SU-DHL-6 (cell line): ENCODE measurements around the gene BRICD5.

Experiments
- H2AFZ ChIP-seq: fragments of 200-600 bp; sonication (generic); 2 replicates; pipeline ENCODE4 v1.6.1; 2014; ENCODE audit warnings: low read depth, mild to moderate bottlenecking, moderate library complexity, mixed read lengths, antibody characterized with exemption, low read length; ENCODE audit not compliant: severe bottlenecking
- H3F3A ChIP-seq: fragments of 200-600 bp; shearing (Covaris generic); 2 replicates; pipeline ENCODE4 v1.6.0; 2016; ENCODE audit warnings: antibody characterized with exemption, mild to moderate bottlenecking; ENCODE audit not compliant: insufficient read depth
- H3K27ac ChIP-seq: fragments of 200-600 bp; sonication (generic); 2 replicates; pipeline ENCODE4 v1.5.1; 2016; ENCODE audit warnings: low read depth, mild to moderate bottlenecking, low read length, moderate library complexity, mixed read lengths
- H3K27me3 ChIP-seq: fragments of 200-600 bp; sonication (generic), shearing (Covaris generic); 2 replicates; pipeline ENCODE4 v1.6.0; 2014; ENCODE audit warnings: mild to moderate bottlenecking, low read length
- H3K36me3 ChIP-seq: fragments of 200-600 bp; sonication (generic); 2 replicates; pipeline ENCODE4 v1.6.1; 2014; ENCODE audit warnings: mild to moderate bottlenecking, low read length, mixed read lengths
- H3K4me2 ChIP-seq: fragments of 300-600, 200-600 bp; shearing (Covaris generic), sonication (generic); 2 replicates; pipeline ENCODE4 v1.6.0; 2014; ENCODE audit warnings: low read length, low read depth, mild to moderate bottlenecking; ENCODE audit not compliant: poor library complexity, severe bottlenecking
- H3K4me3 ChIP-seq: fragments of 200-600 bp; sonication (generic); 2 replicates; pipeline ENCODE4 v1.5.1; 2014; ENCODE audit warnings: antibody characterized with exemption, low read length, mild to moderate bottlenecking, mixed read lengths; ENCODE audit not compliant: insufficient read depth, poor library complexity, severe bottlenecking
- H3K79me2 ChIP-seq: fragments of 200-600 bp; sonication (generic); 2 replicates; pipeline ENCODE4 v1.6.1; 2014; ENCODE audit warnings: mild to moderate bottlenecking, low read length, moderate library complexity; ENCODE audit not compliant: insufficient read depth
- H3K9ac ChIP-seq: fragments of 200-600 bp; sonication (generic); 2 replicates; pipeline ENCODE4 v1.7.0; 2014; ENCODE audit warnings: mild to moderate bottlenecking, low read length
- H3K9me2 ChIP-seq: fragments of 200-600 bp; sonication (generic); replicated peaks from 2 replicates; pipeline ENCODE4 v1.6.1; 2014; ENCODE audit warnings: low read length; ENCODE audit not compliant: insufficient read depth
- H3K9me3 ChIP-seq: fragments of 200-600 bp; sonication (generic); 2 replicates; pipeline ENCODE4 v1.6.1; 2014; ENCODE audit warnings: low read length, mixed read lengths; ENCODE audit not compliant: insufficient read depth
- H4K20me1 ChIP-seq: fragments of 200-600 bp; sonication (generic); 2 replicates; pipeline ENCODE4 v1.6.1; 2014; ENCODE audit warnings: low read depth, mild to moderate bottlenecking, antibody characterized with exemption, low read length, moderate library complexity, mixed read lengths
- CTCF ChIP-seq: fragments of 200-600 bp; sonication (generic); IDR thresholded peaks from one replicate; pipeline ENCODE4 v1.5.1; 2017; ENCODE audit warnings: antibody characterized with exemption, mild to moderate bottlenecking, low read length, moderate library complexity; ENCODE audit not compliant: insufficient read depth, poor library complexity, severe bottlenecking
- EZH2phosphoT487 ChIP-seq: fragments of 200-600 bp; sonication (generic), shearing (Covaris generic); conservative IDR thresholded peaks from 2 replicates; pipeline ENCODE4 v1.6.1; 2018; ENCODE audit warnings: mild to moderate bottlenecking, antibody characterized with exemption, low read length, moderate library complexity, mixed read lengths

Gene BRICD5

GRCh38 chr16:2194852-2195321, 15.8 kb downstream of the BRICD5 start:
- 0 out of 2 replicates have a peak, but pooled peaks cover 8% of the 10 kb centered on the region for H3F3A ChIP-seq
- no peaks in the 10 kb centered on the region for H3K9me2 ChIP-seq
- no peak overlapping the region for H3K27ac ChIP-seq
- H4K20me1 ChIP-seq, result no peaks in the 10 kb centered on the region
- H3K36me3 ChIP-seq, result no peaks in the 10 kb centered on the region
- no peak overlapping the region for H3K4me3 ChIP-seq
- no peak overlapping the region for H3K9ac ChIP-seq
- no peak overlapping the region for H3K4me2 ChIP-seq
- TF ChIP-seq EZH2phosphoT487, result no peak
- peak; percentile 29 for TF ChIP-seq CTCF
- H3K79me2 ChIP-seq, result no peaks in the 10 kb centered on the region
- no peak overlapping the region for H2AFZ ChIP-seq
- no peaks in the 10 kb centered on the region for H3K27me3 ChIP-seq
- H3K9me3 ChIP-seq, result no peaks in the 10 kb centered on the region

GRCh38 chr16:2194166-2194834, 16.4 kb downstream of the BRICD5 start:
- no peaks in the 10 kb centered on the region for H4K20me1 ChIP-seq
- 0 out of 2 replicates have a peak, but pooled peaks cover 8% of the 10 kb centered on the region for H3F3A ChIP-seq
- no peak overlapping the region for H3K9ac ChIP-seq
- no peaks in the 10 kb centered on the region for H3K9me2 ChIP-seq
- H3K27me3 ChIP-seq, result no peaks in the 10 kb centered on the region
- H3K36me3 ChIP-seq, result no peaks in the 10 kb centered on the region
- TF ChIP-seq CTCF, result no peak
- no peak for TF ChIP-seq EZH2phosphoT487
- no peak overlapping the region for H3K27ac ChIP-seq
- no peaks in the 10 kb centered on the region for H3K79me2 ChIP-seq
- H3K9me3 ChIP-seq, result no peaks in the 10 kb centered on the region
- H3K4me2 ChIP-seq, result no peak overlapping the region
- H2AFZ ChIP-seq, result no peak overlapping the region
- H3K4me3 ChIP-seq, result no peak overlapping the region

GRCh38 chr16:2191446-2191706, 19.3 kb downstream of the BRICD5 start:
- Histone ChIP-seq H3K4me2 (no peak overlapping the region), H3F3A (no peaks in the 10 kb centered on the region)
- TF ChIP-seq EZH2phosphoT487 (no peak), CTCF (no peak)

More at GRCh38 chr16:2191446-2191706, 19.3 kb downstream of the BRICD5 start:
- Histone ChIP-seq H3K4me3 (no peak overlapping the region), H3K36me3 (no peaks in the 10 kb centered on the region), H3K27ac (no peak overlapping the region), H3K79me2 (no peaks in the 10 kb centered on the region), H4K20me1 (no peaks in the 10 kb centered on the region), H3K9me2 (no peaks in the 10 kb centered on the region), H3K9me3 (no peaks in the 10 kb centered on the region), H2AFZ (no peak overlapping the region), H3K9ac (no peak overlapping the region), H3K27me3 (no peaks in the 10 kb centered on the region)
